Mesothelial cell of epicardium (in vitro differentiated cells): Measurements from ENCODE around the gene TBXAS1. TPM values are rescaled to one million over a fixed set of nuclear protein-coding genes. Genes with fewer than 3 reads are reported as not detected.

Source experiments
- DNase-seq, 2 experiments: peaks; one replicate each; pipeline ENCODE4 v3.0.0; 2021; ENCODE audit warnings: low spot score in 2 of 2; ENCODE audit not compliant: unreplicated experiment in 2 of 2
- H3K27ac Mint-ChIP-seq: 2 replicates; pipeline ENCODE4 v1.8.0; 2021; ENCODE audit warnings: mixed read lengths
- H3K27me3 Mint-ChIP-seq: 2 replicates; pipeline ENCODE4 v1.8.0; 2021; ENCODE audit warnings: low read depth, mixed read lengths
- H3K36me3 Mint-ChIP-seq: 2 replicates; pipeline ENCODE4 v1.8.0; 2021; ENCODE audit warnings: mixed read lengths
- H3K4me1 Mint-ChIP-seq: 2 replicates; pipeline ENCODE4 v1.8.0; 2021; ENCODE audit warnings: mixed read lengths
- H3K4me3 Mint-ChIP-seq: 2 replicates; pipeline ENCODE4 v1.8.0; 2021; ENCODE audit warnings: mild to moderate bottlenecking, moderate library complexity, mixed read lengths
- H3K9me3 Mint-ChIP-seq: 2 replicates; pipeline ENCODE4 v1.8.0; 2021; ENCODE audit warnings: mixed read lengths
- CTCF ChIP-seq: fragments of 200-600 bp; sonication (generic); IDR thresholded peaks from one replicate; pipeline ENCODE4 v1.5.0; 2021; ENCODE audit warnings: antibody characterized with exemption; ENCODE audit not compliant: unreplicated experiment
- total RNA-seq: library from RNA; stranded (reverse); gene quantifications from 3 replicates; pipeline ENCODE4 v1.2.1, GENCODE V29; 2021

The TBXAS1 gene
- total RNA-seq, 1 donor from 2014 or later = 3.1 TPM

GRCh38 chr7:140067052-140067451 is 238.0 kb downstream of the TBXAS1 start:
- H3K9me3 Mint-ChIP-seq = peaks cover 47% of the 10 kb centered on the region
- peaks cover 5% of the 10 kb centered on the region for H3K36me3 Mint-ChIP-seq
- H3K4me1 Mint-ChIP-seq = no peaks in the 10 kb centered on the region
- no peak for DNase-seq
- no peak overlapping the region for H3K4me3 Mint-ChIP-seq
- peaks cover 1% of the 10 kb centered on the region for H3K27me3 Mint-ChIP-seq
- no peak for TF ChIP-seq CTCF
- no peak overlapping the region for H3K27ac Mint-ChIP-seq

GRCh38 chr7:140068033-140068432 is 239.0 kb downstream of the TBXAS1 start:
- TF ChIP-seq CTCF = no peak
- Mint-ChIP-seq H3K27ac (no peak overlapping the region), H3K9me3 (peaks cover 47% of the 10 kb centered on the region), H3K4me3 (no peak overlapping the region), H3K27me3 (peaks cover 1% of the 10 kb centered on the region), H3K4me1 (no peaks in the 10 kb centered on the region), H3K36me3 (peaks cover 5% of the 10 kb centered on the region)
- no peak for DNase-seq

- Mint-ChIP-seq H3K27me3 (peaks cover 1% of the 10 kb centered on the region), H3K4me1 (no peaks in the 10 kb centered on the region), H3K27ac (no peak overlapping the region), H3K9me3 (peaks cover 43% of the 10 kb centered on the region), H3K4me3 (no peak overlapping the region), H3K36me3 (peaks cover 5% of the 10 kb centered on the region)
- DNase-seq = no peak
- no peak for TF ChIP-seq CTCF
These were observed 240.4 kb downstream of the TBXAS1 start for GRCh38 chr7:140069298-140069949.

Other genes starting within 250 kb of the TBXAS1 start
- gene HIPK2, start 51.3 kb upstream of the TBXAS1 start, total RNA-seq = 72.1 to 75.8 TPM (median 72.9 TPM) in 3 replicates
- 26.2 to 30.2 TPM (median 27.1 TPM) in 3 replicates for gene PARP12, start 233.7 kb downstream of the TBXAS1 start, total RNA-seq